Measurements from ENCODE around the gene ADORA2A. TPM values are rescaled to one million over a fixed set of nuclear protein-coding genes. Genes with fewer than 3 reads are reported as not detected.

Gene ADORA2A
- total and polyA plus RNA-seq, 2 of the 8 experiments (the other 6 are each of a cell fraction or from before 2014, with no cell fraction given), result 7.1 to 20.3 TPM

- TF ChIP-seq CHD7 (IDR thresholded peaks at IDR 0.05; ENCODE audit: insufficient replicate concordance, low read length), result no peak
- TF ChIP-seq, protein P1, sequence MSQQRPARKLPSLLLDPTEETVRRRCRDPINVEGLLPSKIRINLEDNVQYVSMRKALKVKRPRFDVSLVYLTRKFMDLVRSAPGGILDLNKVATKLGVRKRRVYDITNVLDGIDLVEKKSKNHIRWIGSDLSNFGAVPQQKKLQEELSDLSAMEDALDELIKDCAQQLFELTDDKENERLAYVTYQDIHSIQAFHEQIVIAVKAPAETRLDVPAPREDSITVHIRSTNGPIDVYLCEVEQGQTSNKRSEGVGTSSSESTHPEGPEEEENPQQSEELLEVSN (IDR thresholded peaks at IDR 0.05), result no peak
- no peak for TF ChIP-seq PHF8 (conservative IDR thresholded peaks at IDR 0.05; ENCODE audit: low read depth, low read length)
- TF ChIP-seq RFX5 (IDR thresholded peaks at IDR 0.05; ENCODE audit: borderline replicate concordance, low read depth, low read length), result no peak
These were observed 7.9 kb upstream of the ADORA2A start (continued) for GRCh38 chr22:24419475-24419850.
